PC-9 (cell line): ENCODE data around the gene PHAF1. TPM values are rescaled to one million over a fixed set of nuclear protein-coding genes. Genes with fewer than 3 reads are reported as not detected.

Source experiments
- Bru-seq: library from RNA; stranded (reverse); fragments of 400-500 nt; gene quantifications from one replicate; lab custom pipeline; 2021; lab: Mats Ljungman, UMichigan
- BruChase-seq, 2 experiments: library from RNA; stranded (reverse); fragments of 400-500 nt; gene quantifications; one replicate each; lab custom pipeline; 2021; lab: Mats Ljungman, UMichigan
- BruUV-seq: library from RNA; stranded (reverse); fragments of 400-500 nt; replicated peaks from 2 replicates; lab custom pipeline; 2021; lab: Mats Ljungman, UMichigan
- CTCF ChIA-PET: fragments of 300-600 bp; sonication (Branson Sonifier 250); formaldehyde crosslinking; loops from one replicate; lab custom pipeline; 2022; ENCODE audit warnings: antibody characterized with exemption; lab: Charles Lee
- POLR2A ChIA-PET: fragments of 300-600 bp; sonication (Branson Sonifier 250); formaldehyde crosslinking; loops from one replicate; lab custom pipeline; 2022; ENCODE audit warnings: antibody characterized with exemption; ENCODE audit not compliant: unreplicated experiment; lab: Charles Lee
- DNase-seq, 2 experiments: peaks; one replicate each; pipeline versions ENCODE4 v3.0.0 to v3.0.0-alpha.2; 2015 to 2022; ENCODE audit warnings: mixed read lengths in 1 of 2
- H2AFZ ChIP-seq: fragments of 200-600 bp; sonication (generic); 2 replicates; pipeline ENCODE4 v1.8.1; 2017; ENCODE audit warnings: antibody characterized with exemption
- H3F3A ChIP-seq: fragments of 200-600 bp; sonication (generic); 2 replicates; pipeline ENCODE4 v1.8.1; 2017; ENCODE audit warnings: antibody characterized with exemption, mild to moderate bottlenecking, low read depth; ENCODE audit not compliant: insufficient read depth
- H3K27ac ChIP-seq: fragments of 200-600 bp; sonication (generic); 2 replicates; pipeline ENCODE4 v1.6.1; 2016; ENCODE audit warnings: mixed run types
- H3K27me3 ChIP-seq: fragments of 200-600 bp; sonication (generic); 2 replicates; pipeline ENCODE4 v1.6.1; 2016; ENCODE audit warnings: low read depth, mixed run types; ENCODE audit not compliant: insufficient read depth
- H3K36me3 ChIP-seq: fragments of 200-600 bp; sonication (generic); 2 replicates; pipeline ENCODE4 v1.6.1; 2016; ENCODE audit warnings: low read depth, mixed run types
- H3K4me1 ChIP-seq: fragments of 200-600 bp; sonication (generic); replicated peaks from 2 replicates; pipeline ENCODE4 v1.6.1; 2016; ENCODE audit warnings: mixed run types; ENCODE audit not compliant: insufficient read depth
- H3K4me2 ChIP-seq: fragments of 200-600 bp; sonication (generic); 2 replicates; pipeline ENCODE4 v1.6.1; 2017; ENCODE audit warnings: mixed run types
- H3K4me3 ChIP-seq: fragments of 200-600 bp; sonication (generic); 2 replicates; pipeline ENCODE4 v1.6.1; 2016; ENCODE audit warnings: mixed run types
- H3K79me2 ChIP-seq: fragments of 200-600 bp; sonication (generic); 2 replicates; pipeline ENCODE4 v1.6.1; 2017; ENCODE audit warnings: low read depth, mixed run types
- H3K9me2 ChIP-seq: fragments of 200-600 bp; sonication (generic); 2 replicates; pipeline ENCODE4 v1.8.1; 2017; ENCODE audit warnings: mild to moderate bottlenecking; ENCODE audit not compliant: insufficient read depth
- H3K9me3 ChIP-seq: fragments of 200-600 bp; sonication (generic); 2 replicates; pipeline ENCODE4 v1.8.1; 2016; ENCODE audit warnings: low read depth; ENCODE audit not compliant: insufficient read depth
- H4K20me1 ChIP-seq: fragments of 200-600 bp; sonication (generic); 2 replicates; pipeline ENCODE4 v1.8.1; 2017; ENCODE audit not compliant: insufficient read depth
- EZH2 ChIP-seq: fragments of 200-600 bp; sonication (generic); IDR thresholded peaks from 2 replicates; pipeline ENCODE4 v1.8.0; 2017; ENCODE audit warnings: antibody characterized with exemption, low read depth
- intact Hi-C: fragments of 100-400 bp; cut with micrococcal nuclease; formaldehyde crosslinking; loops from one replicate; pipeline ENCODE4 v1.10.0; 2022; ENCODE audit not compliant: unreplicated experiment
- long read RNA-seq: library from polyadenylated mRNA; stranded (forward); transcript quantifications from one replicate; pipeline ENCODE4 v2.0.0, GENCODE V29; 2022
- total RNA-seq: library from RNA; stranded (reverse); gene quantifications from 2 replicates; pipeline ENCODE4 v1.2.3, GENCODE V29; 2021
- TF ChIP-seq, protein P1 (sequence below): fragments of 200-600 bp; sonication (generic); conservative IDR thresholded peaks from 2 replicates; pipeline ENCODE4 v1.6.1; 2017; ENCODE audit warnings: mixed run types, antibody characterized with exemption, mild to moderate bottlenecking, moderate library complexity

The PHAF1 gene
- 19.5 and 21.1 TPM in 2 replicates for total RNA-seq
- Bru-seq, nascent RNA, result percentile 60 among the genes with signal in this experiment
- percentile 68 among the genes with signal in this experiment for BruChase-seq, experiment 1, labeled RNA remaining after a 2-hour chase
- percentile 65 among the genes with signal in this experiment for BruChase-seq, experiment 2, labeled RNA remaining after a 6-hour chase
- long read RNA-seq, transcript C16orf70-201 (16 exons, 2,865 nt), result major isoform, 15 of 32 reads
- long read RNA-seq, partial matches to known transcripts, result 0 of 32 reads
- long read RNA-seq, other reads (novel, unspliced or antisense), result 14 of 32 reads

DNA sequence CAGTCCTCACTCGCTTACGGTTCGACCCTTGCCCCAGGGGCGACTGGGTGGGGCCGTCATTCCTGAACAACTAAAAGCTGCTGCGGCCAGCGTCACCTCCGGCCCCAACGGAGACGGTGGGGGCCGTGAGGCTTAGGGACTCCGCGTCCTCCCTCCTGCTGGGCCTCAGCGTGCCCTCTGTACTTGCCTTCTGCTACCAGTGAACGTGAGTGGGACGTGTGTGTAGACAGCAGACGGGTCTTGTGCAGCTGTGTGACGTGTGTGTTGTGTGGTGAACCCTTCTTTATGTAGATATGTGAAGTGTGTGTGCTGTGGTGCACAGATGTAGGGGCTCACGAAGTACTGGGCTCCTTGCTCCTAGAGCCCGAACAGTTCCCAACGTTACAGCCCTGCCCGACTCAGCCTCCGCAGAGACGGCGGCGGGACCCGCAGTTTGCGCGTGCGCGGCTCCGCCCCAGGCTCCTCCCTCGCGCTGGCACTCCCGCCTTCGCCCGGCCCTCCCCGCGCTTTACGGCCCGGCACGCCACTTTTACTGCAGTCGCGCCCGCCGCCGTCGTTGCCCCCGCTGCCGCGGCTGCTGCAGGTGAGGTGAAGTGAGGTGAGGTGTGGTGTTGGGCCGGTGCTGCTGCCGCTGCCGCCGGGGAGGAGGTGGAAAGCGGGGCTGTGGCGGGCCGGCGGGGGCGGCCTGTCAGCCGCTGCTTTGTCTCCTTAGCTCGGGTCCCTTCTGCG, at the start of gene PHAF1:
Gene PHAF1 (plus strand): TSS at position 535 of the 729 bp plus-strand sequence. CDS start 235 bp downstream, outside the sequence.
- intact Hi-C loops, result loop anchor here (5.0 kb wide), 1 partner anchor 48 kb away; the partner anchor contains the start of genes FBXL8 and TRADD
- Histone ChIP-seq H3K4me3 (peak within 1 kb of the TSS; percentile 79), H3K4me1 (peaks cover 38% of the 10 kb centered on the region), H3F3A (peaks cover 22% of the 10 kb centered on the region), H3K9me3 (no peaks in the 10 kb centered on the region), H2AFZ (peak within 1 kb of the TSS; percentile 97), H3K27ac (no peak within 1 kb of the TSS), H3K9me2 (no peaks in the 10 kb centered on the region), H4K20me1 (peaks cover 9% of the 10 kb centered on the region; the same call in 1 of the 2 replicates), H3K27me3 (no peaks in the 10 kb centered on the region), H3K79me2 (peaks cover 48% of the 10 kb centered on the region), H3K4me2 (peak within 1 kb of the TSS; percentile 95), H3K36me3 (no peaks in the 10 kb centered on the region)
- TF ChIP-seq EZH2, result no peak
- TF ChIP-seq, protein P1, sequence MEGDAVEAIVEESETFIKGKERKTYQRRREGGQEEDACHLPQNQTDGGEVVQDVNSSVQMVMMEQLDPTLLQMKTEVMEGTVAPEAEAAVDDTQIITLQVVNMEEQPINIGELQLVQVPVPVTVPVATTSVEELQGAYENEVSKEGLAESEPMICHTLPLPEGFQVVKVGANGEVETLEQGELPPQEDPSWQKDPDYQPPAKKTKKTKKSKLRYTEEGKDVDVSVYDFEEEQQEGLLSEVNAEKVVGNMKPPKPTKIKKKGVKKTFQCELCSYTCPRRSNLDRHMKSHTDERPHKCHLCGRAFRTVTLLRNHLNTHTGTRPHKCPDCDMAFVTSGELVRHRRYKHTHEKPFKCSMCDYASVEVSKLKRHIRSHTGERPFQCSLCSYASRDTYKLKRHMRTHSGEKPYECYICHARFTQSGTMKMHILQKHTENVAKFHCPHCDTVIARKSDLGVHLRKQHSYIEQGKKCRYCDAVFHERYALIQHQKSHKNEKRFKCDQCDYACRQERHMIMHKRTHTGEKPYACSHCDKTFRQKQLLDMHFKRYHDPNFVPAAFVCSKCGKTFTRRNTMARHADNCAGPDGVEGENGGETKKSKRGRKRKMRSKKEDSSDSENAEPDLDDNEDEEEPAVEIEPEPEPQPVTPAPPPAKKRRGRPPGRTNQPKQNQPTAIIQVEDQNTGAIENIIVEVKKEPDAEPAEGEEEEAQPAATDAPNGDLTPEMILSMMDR, result no peak
- POLR2A ChIA-PET, result interaction anchor here (0.6 to 0.7 kb wide), 2 partner anchors 83 to 556 kb away, joined by 5 to 7 read pairs; no protein-coding TSS in a partner anchor
- DNase-seq, result peak; percentile 75 to 96
- BruUV-seq, result TSS peak; percentile 57
- CTCF ChIA-PET, result no interaction called here

DNA sequence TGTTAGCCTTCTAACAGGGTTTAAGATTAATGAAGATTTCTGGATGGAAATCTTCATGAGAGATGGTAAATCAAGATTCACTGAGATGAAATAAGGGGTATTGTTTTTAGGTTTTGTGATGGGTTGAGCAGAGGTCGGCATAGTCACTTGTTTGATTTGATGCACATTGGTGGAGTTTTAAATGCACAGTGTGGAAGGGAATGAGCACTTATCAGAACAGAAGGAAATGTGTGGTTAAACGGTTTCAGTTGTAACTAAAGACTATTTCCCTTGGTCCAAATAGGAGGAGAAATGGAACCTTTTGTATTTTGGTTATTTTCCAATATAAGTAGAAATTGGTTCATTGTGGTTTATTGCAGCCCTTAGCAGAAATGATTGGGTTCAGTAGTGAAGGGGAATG, 46.7 kb upstream of the PHAF1 start:
- no peak for DNase-seq
- ChIA-PET POLR2A (no interaction called here), CTCF (no interaction called here)
- H3K9me3 ChIP-seq, result no peaks in the 10 kb centered on the region
- intact Hi-C loops, result no loop called here
- TF ChIP-seq EZH2, result no peak
- TF ChIP-seq, protein P1, result no peak
- no peak overlapping the region for H3K4me3 ChIP-seq
- no TSS peak for BruUV-seq
- H3K4me1 ChIP-seq, result no peaks in the 10 kb centered on the region
- H2AFZ ChIP-seq, result no peak overlapping the region
- H3K9me2 ChIP-seq, result no peaks in the 10 kb centered on the region
- peaks cover 14% of the 10 kb centered on the region for H4K20me1 ChIP-seq
- H3F3A ChIP-seq, result peaks cover 5% of the 10 kb centered on the region; the same call in 1 of the 2 replicates
- H3K4me2 ChIP-seq, result no peak overlapping the region
- H3K36me3 ChIP-seq, result peaks cover 5% of the 10 kb centered on the region; the same call in 1 of the 2 replicates
- no peak overlapping the region for H3K27ac ChIP-seq
- H3K79me2 ChIP-seq, result peaks cover 56% of the 10 kb centered on the region
- no peaks in the 10 kb centered on the region for H3K27me3 ChIP-seq

DNA sequence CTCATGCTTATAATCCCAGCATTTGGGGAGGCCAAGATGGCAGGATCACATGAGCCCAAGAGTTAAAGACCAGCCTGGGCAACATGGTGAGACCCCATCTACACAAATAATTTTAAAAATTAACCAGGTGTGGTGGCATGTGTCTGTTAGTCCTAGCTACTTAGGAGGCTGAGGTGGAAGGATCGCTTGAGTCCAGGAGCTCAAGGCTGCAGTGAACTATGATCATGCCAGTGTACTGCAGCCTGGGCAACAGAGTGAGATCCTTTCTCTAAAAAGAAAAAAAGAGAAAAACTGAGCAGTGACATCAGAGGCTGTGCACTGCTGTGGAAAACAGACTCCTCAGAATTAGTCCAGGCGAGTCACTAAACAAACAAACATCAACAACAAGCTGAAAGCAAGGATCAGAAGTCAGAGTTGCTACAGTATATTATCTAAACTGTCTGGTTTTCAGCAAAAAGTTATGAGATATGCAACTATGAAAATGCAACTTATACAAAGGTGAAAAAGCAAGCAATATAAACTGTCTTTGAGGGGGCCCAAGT, 41.5 kb upstream of the PHAF1 start:
- peaks cover 17% of the 10 kb centered on the region for H3K36me3 ChIP-seq
- ChIA-PET POLR2A (no interaction called here), CTCF (interaction anchor here (0.5 kb wide), 1 partner anchor 67 kb away, joined by 6 read pairs; no protein-coding TSS in a partner anchor)
- no peak overlapping the region for H3K27ac ChIP-seq
- intact Hi-C loops, result no loop called here
- H3F3A ChIP-seq, result peaks cover 16% of the 10 kb centered on the region; the same call in 1 of the 2 replicates
- no peak overlapping the region for H3K4me3 ChIP-seq
- H3K79me2 ChIP-seq, result peaks cover 10% of the 10 kb centered on the region; the same call in 1 of the 2 replicates
- peak in 1 of 2 experiments; percentile 37 for DNase-seq
- H2AFZ ChIP-seq, result no peak overlapping the region
- H3K4me2 ChIP-seq, result no peak overlapping the region
- H3K9me3 ChIP-seq, result no peaks in the 10 kb centered on the region
- H4K20me1 ChIP-seq, result peaks cover 14% of the 10 kb centered on the region; the same call in 1 of the 2 replicates
- H3K27me3 ChIP-seq, result no peaks in the 10 kb centered on the region
- BruUV-seq, result no TSS peak
- TF ChIP-seq, protein P1, result no peak
- TF ChIP-seq EZH2, result no peak
- H3K4me1 ChIP-seq, result 0 out of 2 replicates have a peak, but pooled peaks cover 4% of the 10 kb centered on the region
- no peaks in the 10 kb centered on the region for H3K9me2 ChIP-seq
